Endodermal cell (in vitro differentiated cells): ENCODE results near the gene UBE2D1. TPM values are rescaled to one million over a fixed set of nuclear protein-coding genes. Genes with fewer than 3 reads are reported as not detected.

Source experiments
- DNase-seq: peaks from one replicate; pipeline ENCODE4 v3.0.0-alpha.2; 2017
- H3K27ac ChIP-seq: 2 replicates; pipeline ENCODE4 v1.5.1; 2013; ENCODE audit warnings: mild to moderate bottlenecking, low read depth, low read length, moderate library complexity
- H3K27me3 ChIP-seq: 2 replicates; pipeline ENCODE4 v1.6.1; 2013; ENCODE audit warnings: mild to moderate bottlenecking, low read length, moderate library complexity; ENCODE audit not compliant: insufficient read depth, control insufficient read depth, poor library complexity, severe bottlenecking
- H3K36me3 ChIP-seq: 2 replicates; pipeline ENCODE4 v1.7.0; 2013; ENCODE audit warnings: mild to moderate bottlenecking, low read length, moderate library complexity; ENCODE audit not compliant: control insufficient read depth, insufficient read depth
- H3K4me1 ChIP-seq: one replicate; pipeline ENCODE4 v1.7.0; 2013; ENCODE audit warnings: low read length; ENCODE audit not compliant: control insufficient read depth, insufficient read depth
- H3K4me3 ChIP-seq: 2 replicates; pipeline ENCODE4 v1.5.1; 2013; ENCODE audit warnings: mild to moderate bottlenecking, low read length, moderate library complexity
- H3K9ac ChIP-seq: 2 replicates; pipeline ENCODE4 v1.6.1; 2013; ENCODE audit warnings: mild to moderate bottlenecking, low read length, moderate library complexity; ENCODE audit not compliant: poor library complexity, severe bottlenecking; ENCODE audit errors: extremely low read depth
- H3K9me3 ChIP-seq: 2 replicates; pipeline ENCODE4 v1.6.1; 2013; ENCODE audit warnings: mild to moderate bottlenecking, low read length, moderate library complexity; ENCODE audit not compliant: control insufficient read depth
- H3K27ac Mint-ChIP-seq: 2 replicates; pipeline ENCODE4 v1.8.0; 2020; ENCODE audit warnings: mixed read lengths
- H3K27me3 Mint-ChIP-seq: 2 replicates; pipeline ENCODE4 v1.8.0; 2021; ENCODE audit warnings: mild to moderate bottlenecking, mixed read lengths; ENCODE audit not compliant: insufficient read depth
- H3K36me3 Mint-ChIP-seq: 2 replicates; pipeline ENCODE4 v1.8.0; 2020; ENCODE audit warnings: low read depth, mixed read lengths
- H3K4me1 Mint-ChIP-seq: 2 replicates; pipeline ENCODE4 v1.8.0; 2020; ENCODE audit warnings: mixed read lengths
- H3K4me3 Mint-ChIP-seq: 2 replicates; pipeline ENCODE4 v1.8.0; 2020; ENCODE audit warnings: mild to moderate bottlenecking, moderate library complexity, mixed read lengths
- H3K9me3 Mint-ChIP-seq: 2 replicates; pipeline ENCODE4 v1.8.0; 2020; ENCODE audit warnings: mild to moderate bottlenecking, mixed read lengths
- WGBS, 2 experiments: methylation state at CpG; one replicate each; pipeline versions ENCODE4 v1.1.5 to v1.1.7; 2013; ENCODE audit warnings: missing lambda C conversion rate in 2 of 2, mixed read lengths in 1 of 2; ENCODE audit not compliant: insufficient coverage in 1 of 2, insufficient read length in 1 of 2; 5-methylcytosine and 5-hydroxymethylcytosine counted together
- total RNA-seq, 2 donors: library from RNA; stranded (reverse); fragmentation: NEBNext Ultra II Directional in 1 of 2; extraction: Animal tissue kit (Norgen Biotek cat#: 25700) in 1 of 2; gene quantifications; 2 replicates in 1 of 2; 3 replicates in 1 of 2; pipeline ENCODE4 v1.2.1, GENCODE V29; 2021
- TF ChIP-seq, protein P1 (sequence below): fragments of 200-600 bp; sonication (generic); conservative IDR thresholded peaks from 2 replicates; pipeline ENCODE4 v1.5.0; 2021; ENCODE audit warnings: antibody characterized with exemption, mild to moderate bottlenecking

Gene UBE2D1
- total RNA-seq, 2 donors from 2014 or later = 28.9 to 33.0 TPM

DNA sequence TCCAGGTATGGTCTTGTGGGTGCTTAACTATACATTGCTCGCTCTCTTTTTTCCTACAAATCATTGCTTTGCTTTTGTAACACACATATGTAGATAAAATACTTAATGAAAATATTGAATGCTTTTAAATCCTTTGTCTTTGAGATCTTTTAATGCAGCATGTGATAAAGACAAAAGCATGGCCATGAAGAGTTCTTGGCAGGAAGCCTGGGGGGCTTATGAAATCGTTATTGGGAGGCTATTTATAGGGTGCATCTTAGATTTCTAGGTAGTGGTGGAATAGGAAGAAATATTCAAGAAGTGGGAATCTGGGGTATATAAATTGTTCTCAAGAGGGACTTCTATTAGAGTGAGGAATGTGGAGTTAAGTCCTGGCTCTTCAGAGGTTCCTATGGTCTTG lies 21.9 kb downstream of the UBE2D1 start:
- TF ChIP-seq, protein P1, sequence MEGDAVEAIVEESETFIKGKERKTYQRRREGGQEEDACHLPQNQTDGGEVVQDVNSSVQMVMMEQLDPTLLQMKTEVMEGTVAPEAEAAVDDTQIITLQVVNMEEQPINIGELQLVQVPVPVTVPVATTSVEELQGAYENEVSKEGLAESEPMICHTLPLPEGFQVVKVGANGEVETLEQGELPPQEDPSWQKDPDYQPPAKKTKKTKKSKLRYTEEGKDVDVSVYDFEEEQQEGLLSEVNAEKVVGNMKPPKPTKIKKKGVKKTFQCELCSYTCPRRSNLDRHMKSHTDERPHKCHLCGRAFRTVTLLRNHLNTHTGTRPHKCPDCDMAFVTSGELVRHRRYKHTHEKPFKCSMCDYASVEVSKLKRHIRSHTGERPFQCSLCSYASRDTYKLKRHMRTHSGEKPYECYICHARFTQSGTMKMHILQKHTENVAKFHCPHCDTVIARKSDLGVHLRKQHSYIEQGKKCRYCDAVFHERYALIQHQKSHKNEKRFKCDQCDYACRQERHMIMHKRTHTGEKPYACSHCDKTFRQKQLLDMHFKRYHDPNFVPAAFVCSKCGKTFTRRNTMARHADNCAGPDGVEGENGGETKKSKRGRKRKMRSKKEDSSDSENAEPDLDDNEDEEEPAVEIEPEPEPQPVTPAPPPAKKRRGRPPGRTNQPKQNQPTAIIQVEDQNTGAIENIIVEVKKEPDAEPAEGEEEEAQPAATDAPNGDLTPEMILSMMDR = no peak
- Histone ChIP-seq H3K9ac (no peak overlapping the region), H3K27ac (no peak overlapping the region), H3K4me1 (no peaks in the 10 kb centered on the region), H3K9me3 (no peaks in the 10 kb centered on the region), H3K36me3 (peaks cover 6% of the 10 kb centered on the region), H3K4me3 (no peak overlapping the region), H3K27me3 (no peaks in the 10 kb centered on the region)
- Mint-ChIP-seq H3K27me3 (no peaks in the 10 kb centered on the region), H3K4me3 (no peak overlapping the region), H3K36me3 (no peaks in the 10 kb centered on the region), H3K9me3 (no peaks in the 10 kb centered on the region), H3K27ac (no peak overlapping the region), H3K4me1 (peaks cover 4% of the 10 kb centered on the region)
- 89% methylated on average over 2 of the region's 2 CpGs; no CpG with 5 or more reads in 1 of the 2 experiments for WGBS, 2 experiments
- no peak for DNase-seq

DNA sequence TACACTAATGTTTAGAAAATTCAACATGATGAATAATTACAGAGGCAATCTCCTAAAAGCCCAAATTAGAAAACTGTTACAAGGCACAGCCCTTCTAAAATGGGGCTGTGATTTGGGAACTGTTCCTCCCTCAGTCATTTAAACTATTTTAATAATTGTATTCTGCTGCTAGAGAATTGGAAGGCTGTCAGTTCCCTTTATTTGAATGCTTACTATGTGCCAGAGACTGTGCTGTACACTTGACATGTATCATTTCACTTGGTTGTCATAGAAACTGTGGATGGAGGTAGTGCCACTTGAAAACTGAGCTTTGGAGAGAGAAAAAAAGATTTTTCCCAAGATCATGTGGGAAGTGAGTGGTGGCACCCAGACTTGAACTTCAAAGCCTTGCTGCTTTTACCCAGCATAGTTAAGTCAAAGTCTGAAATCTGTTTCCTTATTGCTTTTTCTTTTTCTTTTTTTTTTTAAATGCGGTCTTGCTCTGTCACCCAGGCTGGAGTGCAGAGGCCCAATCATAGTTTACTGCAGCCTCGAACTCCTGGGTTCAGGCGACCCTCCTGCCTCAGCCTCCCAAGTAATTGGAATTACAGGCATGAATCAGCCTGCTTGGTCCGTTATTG lies 23.6 kb downstream of the UBE2D1 start:
- TF ChIP-seq, protein P1 = no peak
- peaks cover 19% of the 10 kb centered on the region for H3K36me3 ChIP-seq
- WGBS, 2 experiments = 93 to 100% methylated on average over 3 to 4 of the region's 4 CpGs
- H3K9me3 Mint-ChIP-seq = no peaks in the 10 kb centered on the region
- H3K4me3 ChIP-seq = no peak overlapping the region
- no peaks in the 10 kb centered on the region for H3K27me3 ChIP-seq
- no peaks in the 10 kb centered on the region for H3K9me3 ChIP-seq
- peaks cover 3% of the 10 kb centered on the region for H3K36me3 Mint-ChIP-seq
- no peak overlapping the region for H3K27ac ChIP-seq
- no peaks in the 10 kb centered on the region for H3K4me1 ChIP-seq
- no peak overlapping the region for H3K27ac Mint-ChIP-seq
- no peaks in the 10 kb centered on the region for H3K27me3 Mint-ChIP-seq
- H3K9ac ChIP-seq = no peak overlapping the region
- H3K4me3 Mint-ChIP-seq = no peak overlapping the region
- H3K4me1 Mint-ChIP-seq = no peaks in the 10 kb centered on the region
- no peak for DNase-seq

DNA sequence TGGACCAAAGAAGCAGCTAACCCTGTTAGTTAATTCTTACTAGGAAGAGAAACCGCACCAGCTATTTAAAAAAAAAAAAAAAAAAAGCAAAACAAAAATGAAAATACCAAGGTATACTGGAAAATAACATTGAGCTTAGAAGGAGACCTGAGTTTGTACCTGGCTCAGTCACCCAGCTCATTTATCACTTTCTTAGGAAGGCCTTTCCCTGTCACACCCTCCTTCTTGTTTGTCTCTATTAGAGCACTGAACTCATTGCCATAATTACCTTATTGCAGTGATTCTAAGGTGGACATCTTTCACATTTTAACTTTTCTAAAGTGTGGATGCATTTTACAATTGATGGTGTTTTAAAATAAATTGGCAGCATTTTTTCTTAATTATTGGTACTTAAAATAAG lies 24.1 kb downstream of the UBE2D1 start:
- Histone ChIP-seq H3K9me3 (no peaks in the 10 kb centered on the region), H3K9ac (no peak overlapping the region), H3K27me3 (no peaks in the 10 kb centered on the region), H3K4me3 (no peak overlapping the region), H3K36me3 (peaks cover 24% of the 10 kb centered on the region), H3K27ac (no peak overlapping the region), H3K4me1 (no peaks in the 10 kb centered on the region)
- H3K9me3 Mint-ChIP-seq = no peaks in the 10 kb centered on the region
- H3K27me3 Mint-ChIP-seq = no peaks in the 10 kb centered on the region
- no peak for DNase-seq
- H3K4me1 Mint-ChIP-seq = no peaks in the 10 kb centered on the region
- peaks cover 8% of the 10 kb centered on the region for H3K36me3 Mint-ChIP-seq
- TF ChIP-seq, protein P1 = no peak
- no peak overlapping the region for H3K4me3 Mint-ChIP-seq
- 100% methylated on average over 1 of the region's 1 CpG; no CpG with 5 or more reads in 1 of the 2 experiments for WGBS, 2 experiments
- H3K27ac Mint-ChIP-seq = no peak overlapping the region
